ENCODE measurements around the gene ABHD10.
A peak's percentile ranks its signal among the peaks of the same experiment; 100 is the strongest.

ABHD10 gene

GRCh38 chr3:112002096-112002971 is 23.5 kb downstream of the ABHD10 start:
- no peak for DNase-seq

- no peak for DNase-seq
Measured at GRCh38 chr3:112003321-112004080, 24.7 kb downstream of the ABHD10 start.

GRCh38 chr3:112004187-112004586 is 25.4 kb downstream of the ABHD10 start:
- DNase-seq, result no peak

GRCh38 chr3:112004669-112005068 is 25.8 kb downstream of the ABHD10 start:
- no peak for DNase-seq

GRCh38 chr3:112005091-112005672 is 26.4 kb downstream of the ABHD10 start:
- no peak for DNase-seq

- no peak for DNase-seq
Measured at GRCh38 chr3:112007633-112008032, 28.8 kb downstream of the ABHD10 start.

- DNase-seq, result no peak
Measured at GRCh38 chr3:112009670-112010069, 30.8 kb downstream of the ABHD10 start.

GRCh38 chr3:112010636-112011035 is 31.8 kb downstream of the ABHD10 start:
- DNase-seq, result no peak

GRCh38 chr3:112011376-112011940 is 32.6 kb downstream of the ABHD10 start:
- DNase-seq, result no peak

GRCh38 chr3:112012205-112012992 is 33.6 kb downstream of the ABHD10 start:
- DNase-seq, result no peak

- peak; percentile 80 for DNase-seq
Measured at GRCh38 chr3:112013058-112013783, 34.4 kb downstream of the ABHD10 start.

GRCh38 chr3:112013784-112014143 is 34.9 kb downstream of the ABHD10 start:
- no peak for DNase-seq

- DNase-seq, result no peak
Measured at GRCh38 chr3:112017091-112017490, 38.3 kb downstream of the ABHD10 start.

GRCh38 chr3:112018712-112019111 is 39.9 kb downstream of the ABHD10 start:
- no peak for DNase-seq

GRCh38 chr3:112019716-112020115 is 40.9 kb downstream of the ABHD10 start:
- DNase-seq, result no peak

GRCh38 chr3:112020674-112021085 is 41.9 kb downstream of the ABHD10 start:
- DNase-seq, result peak; percentile 54

GRCh38 chr3:112027142-112027541 is 48.3 kb downstream of the ABHD10 start:
- DNase-seq, result no peak

- no peak for DNase-seq
Measured at GRCh38 chr3:112027826-112028225, 49.0 kb downstream of the ABHD10 start.

GRCh38 chr3:112030901-112031300 is 52.1 kb downstream of the ABHD10 start:
- no peak for DNase-seq

GRCh38 chr3:112032098-112032731 is 53.4 kb downstream of the ABHD10 start:
- no peak for DNase-seq

GRCh38 chr3:112034436-112034835 is 55.6 kb downstream of the ABHD10 start, which contains the start of gene TMPRSS7:
Gene TMPRSS7 (plus strand): TSS chr3:112034736. CDS start chr3:112034846, 110 bp downstream.
- no peak for DNase-seq

Measured in retina (tissue), 1 donor.